ENCODE measurements around the gene BBS5.

DNA sequence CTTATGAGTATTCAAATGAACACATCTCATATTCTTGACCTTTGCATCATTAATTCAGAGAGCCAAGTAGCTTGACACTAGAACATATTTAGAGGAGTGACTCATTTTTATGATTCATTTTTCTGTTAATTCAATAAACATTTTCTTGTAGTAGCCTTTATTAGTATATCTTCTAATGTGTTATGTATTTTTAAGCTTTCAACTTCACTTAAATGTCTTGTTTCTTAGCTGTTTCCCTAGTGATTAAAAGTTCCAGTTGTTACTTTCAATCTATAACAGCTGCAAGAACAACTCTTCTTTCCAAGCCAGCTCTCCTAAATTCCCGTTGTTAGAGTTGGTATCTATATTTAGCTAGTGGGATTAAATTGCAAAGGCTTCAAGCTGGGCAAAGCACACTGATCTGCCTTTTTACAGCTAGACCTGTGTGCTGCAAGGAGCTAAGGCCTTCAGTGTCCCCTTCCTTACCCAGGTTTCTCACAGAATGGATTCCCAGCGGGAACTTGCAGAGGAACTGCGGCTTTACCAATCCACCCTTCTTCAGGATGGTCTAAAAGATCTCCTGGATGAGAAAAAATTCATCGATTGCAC lies 30.1 kb downstream of the BBS5 start, which contains the start of gene KLHL41:
- TF ChIP-seq, protein P1, sequence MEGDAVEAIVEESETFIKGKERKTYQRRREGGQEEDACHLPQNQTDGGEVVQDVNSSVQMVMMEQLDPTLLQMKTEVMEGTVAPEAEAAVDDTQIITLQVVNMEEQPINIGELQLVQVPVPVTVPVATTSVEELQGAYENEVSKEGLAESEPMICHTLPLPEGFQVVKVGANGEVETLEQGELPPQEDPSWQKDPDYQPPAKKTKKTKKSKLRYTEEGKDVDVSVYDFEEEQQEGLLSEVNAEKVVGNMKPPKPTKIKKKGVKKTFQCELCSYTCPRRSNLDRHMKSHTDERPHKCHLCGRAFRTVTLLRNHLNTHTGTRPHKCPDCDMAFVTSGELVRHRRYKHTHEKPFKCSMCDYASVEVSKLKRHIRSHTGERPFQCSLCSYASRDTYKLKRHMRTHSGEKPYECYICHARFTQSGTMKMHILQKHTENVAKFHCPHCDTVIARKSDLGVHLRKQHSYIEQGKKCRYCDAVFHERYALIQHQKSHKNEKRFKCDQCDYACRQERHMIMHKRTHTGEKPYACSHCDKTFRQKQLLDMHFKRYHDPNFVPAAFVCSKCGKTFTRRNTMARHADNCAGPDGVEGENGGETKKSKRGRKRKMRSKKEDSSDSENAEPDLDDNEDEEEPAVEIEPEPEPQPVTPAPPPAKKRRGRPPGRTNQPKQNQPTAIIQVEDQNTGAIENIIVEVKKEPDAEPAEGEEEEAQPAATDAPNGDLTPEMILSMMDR (IDR thresholded peaks at IDR 0.05; ENCODE audit: low read depth, low read length): no peak
- TF ChIP-seq EZH2phosphoT487 (IDR thresholded peaks at IDR 0.05; ENCODE audit: low read depth): no peak

Measured in OCI-LY3 (cell line).